Measurements from ENCODE around the gene MORN1.

GRCh38 chr1:2416403-2416802 is 25.0 kb upstream of the MORN1 start:
- no peak for TF ChIP-seq POLR2A (IDR thresholded peaks at IDR 0.05; ENCODE audit: low read depth, low read length)
- no peak for TF ChIP-seq POLR2AphosphoS5 (IDR thresholded peaks at IDR 0.05; ENCODE audit: low read depth, low read length)
- TF ChIP-seq TAF1 (IDR thresholded peaks at IDR 0.05; ENCODE audit: low read depth, low read length): no peak
- TF ChIP-seq SPI1 (IDR thresholded peaks at IDR 0.05; ENCODE audit: low read depth, low read length): 0 out of 2 replicates have a peak, but pooled peaks have one; percentile 4
- no peak for TF ChIP-seq POU2F2 (IDR thresholded peaks at IDR 0.05; ENCODE audit: low read depth, low read length)

Measured in GM12891 (cell line).